A549 treated with Hydrocortisone at 1 μM for 4 hours (cell line): ENCODE results near the gene C14orf93. TPM values are rescaled to one million over a fixed set of nuclear protein-coding genes. Genes with fewer than 3 reads are reported as not detected.

Source experiments
- total RNA-seq: library from RNA; stranded (reverse); fragments of 200-300 nt; extraction: Qiagen RNA extraction; gene quantifications from 5 replicates; pipeline ENCODE4 v1.2.3, GENCODE V29; 2022

The C14orf93 gene, protein sequence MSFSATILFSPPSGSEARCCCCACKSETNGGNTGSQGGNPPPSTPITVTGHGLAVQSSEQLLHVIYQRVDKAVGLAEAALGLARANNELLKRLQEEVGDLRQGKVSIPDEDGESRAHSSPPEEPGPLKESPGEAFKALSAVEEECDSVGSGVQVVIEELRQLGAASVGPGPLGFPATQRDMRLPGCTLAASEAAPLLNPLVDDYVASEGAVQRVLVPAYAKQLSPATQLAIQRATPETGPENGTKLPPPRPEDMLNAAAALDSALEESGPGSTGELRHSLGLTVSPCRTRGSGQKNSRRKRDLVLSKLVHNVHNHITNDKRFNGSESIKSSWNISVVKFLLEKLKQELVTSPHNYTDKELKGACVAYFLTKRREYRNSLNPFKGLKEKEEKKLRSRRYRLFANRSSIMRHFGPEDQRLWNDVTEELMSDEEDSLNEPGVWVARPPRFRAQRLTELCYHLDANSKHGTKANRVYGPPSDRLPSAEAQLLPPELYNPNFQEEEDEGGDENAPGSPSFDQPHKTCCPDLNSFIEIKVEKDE
- 2.4 to 3.7 TPM (median 3.0 TPM) in 5 replicates for total RNA-seq

DNA sequence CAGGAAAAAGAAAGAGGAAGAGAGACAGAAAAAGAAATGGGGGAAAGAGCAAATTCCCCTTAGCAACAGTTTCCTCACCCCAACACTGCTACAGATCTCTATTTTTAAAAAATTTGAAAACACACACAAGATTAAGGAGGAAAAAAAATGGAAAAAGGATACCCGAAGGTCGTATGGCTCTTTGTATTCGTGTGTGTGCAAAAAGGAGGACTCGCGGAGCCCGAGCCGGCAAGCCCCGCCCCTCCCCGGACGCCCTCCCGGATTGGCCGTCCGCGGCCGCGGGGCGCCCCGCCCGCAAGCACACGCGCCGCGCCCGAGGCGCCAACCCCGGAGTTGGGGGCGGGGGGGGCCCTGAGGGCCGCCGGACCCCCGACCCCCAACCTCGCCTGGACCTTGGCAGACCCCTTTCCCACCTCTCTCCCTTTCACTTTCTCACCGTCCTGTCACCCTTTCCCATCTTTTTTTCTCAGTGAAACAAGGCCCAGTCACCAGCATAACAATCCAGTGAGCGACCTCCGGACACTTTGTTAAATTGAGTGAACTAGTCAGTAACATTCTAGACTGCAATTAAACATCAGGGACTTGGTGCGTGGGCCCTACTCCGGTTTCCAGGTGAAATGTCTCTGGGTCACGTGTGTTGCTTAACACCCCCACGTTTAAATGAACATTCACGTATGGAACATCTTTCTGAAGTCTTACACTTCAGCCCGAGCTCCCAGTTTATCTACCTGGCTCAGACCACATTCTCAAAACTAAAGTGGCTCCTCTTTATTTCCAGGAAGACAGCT lies at the start of gene C14orf93:
Gene C14orf93 (minus strand): TSS at position 205 of the 788 bp plus-strand sequence. CDS start 11,120 bp downstream, outside the sequence.

DNA sequence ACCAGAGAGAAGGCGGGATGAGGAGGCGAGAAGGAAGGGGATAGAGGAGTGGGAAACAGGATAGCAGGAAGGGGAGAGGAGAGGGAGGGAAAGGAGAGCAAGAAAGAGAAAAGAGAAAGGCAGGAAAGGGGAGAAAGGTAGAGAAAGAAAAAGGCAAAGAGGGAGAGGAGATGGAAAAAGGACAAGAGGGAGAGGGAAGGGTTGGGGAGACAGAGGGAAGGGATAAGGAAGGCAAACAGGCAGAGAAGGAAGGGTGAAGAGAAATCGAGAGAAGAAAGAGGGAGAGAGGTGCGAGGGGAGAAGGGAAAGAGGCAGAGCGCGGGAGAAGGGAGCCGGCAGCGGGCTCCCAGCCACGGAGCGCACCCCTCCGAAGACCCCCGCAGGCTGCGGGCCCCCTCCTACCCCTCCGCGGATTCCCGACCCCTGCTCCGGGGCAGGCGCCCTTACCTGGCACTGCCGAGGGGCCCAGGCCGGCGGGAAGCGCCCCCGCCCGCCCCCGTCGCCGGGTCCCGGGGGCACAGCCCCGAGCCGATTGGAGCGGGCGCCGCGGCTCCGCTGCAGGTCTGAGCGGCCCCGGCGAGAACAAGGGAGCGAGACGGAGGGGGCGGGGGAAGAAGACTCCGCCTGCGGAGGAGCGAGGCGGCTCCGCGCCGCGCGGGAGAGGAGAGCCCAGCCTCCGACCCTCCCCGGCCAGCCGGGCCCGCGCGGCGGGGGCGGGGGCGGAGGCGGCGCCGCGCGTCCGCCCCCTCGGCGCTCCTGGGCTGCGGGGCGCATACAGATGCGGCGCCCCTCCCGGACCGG lies 47.2 kb upstream of the C14orf93 start, which contains the start of gene CDH24:
Gene CDH24 (minus strand): TSS at position 565 of the 801 bp plus-strand sequence. CDS start 1,787 bp downstream, outside the sequence.

DNA sequence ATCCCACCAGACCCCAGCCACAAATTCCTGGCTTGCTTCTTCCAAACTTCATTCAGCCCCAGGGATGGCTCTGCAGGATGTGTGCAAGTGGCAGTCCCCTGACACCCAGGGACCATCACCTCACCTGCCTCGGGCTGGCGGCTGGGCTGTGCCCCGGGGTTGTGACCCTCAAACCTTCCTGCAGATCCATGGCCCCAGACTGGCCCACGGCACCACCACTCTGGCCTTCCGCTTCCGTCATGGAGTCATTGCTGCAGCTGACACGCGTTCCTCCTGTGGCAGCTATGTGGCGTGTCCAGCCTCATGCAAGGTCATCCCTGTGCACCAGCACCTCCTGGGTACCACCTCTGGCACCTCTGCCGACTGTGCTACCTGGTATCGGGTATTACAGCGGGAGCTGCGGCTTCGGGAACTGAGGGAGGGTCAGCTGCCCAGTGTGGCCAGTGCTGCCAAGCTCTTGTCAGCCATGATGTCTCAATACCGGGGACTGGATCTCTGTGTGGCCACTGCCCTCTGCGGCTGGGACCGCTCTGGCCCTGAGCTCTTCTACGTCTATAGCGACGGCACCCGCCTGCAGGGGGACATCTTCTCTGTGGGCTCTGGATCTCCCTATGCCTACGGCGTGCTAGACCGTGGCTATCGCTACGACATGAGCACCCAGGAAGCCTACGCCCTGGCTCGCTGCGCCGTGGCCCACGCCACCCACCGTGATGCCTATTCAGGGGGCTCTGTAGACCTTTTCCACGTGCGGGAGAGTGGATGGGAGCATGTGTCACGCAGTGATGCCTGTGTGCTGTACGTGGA lies 32.4 kb upstream of the C14orf93 start, which contains the start of gene PSMB11:
Gene PSMB11 (plus strand): TSS at position 51 of the 804 bp plus-strand sequence. CDS start 14 bp downstream, at position 65.

DNA sequence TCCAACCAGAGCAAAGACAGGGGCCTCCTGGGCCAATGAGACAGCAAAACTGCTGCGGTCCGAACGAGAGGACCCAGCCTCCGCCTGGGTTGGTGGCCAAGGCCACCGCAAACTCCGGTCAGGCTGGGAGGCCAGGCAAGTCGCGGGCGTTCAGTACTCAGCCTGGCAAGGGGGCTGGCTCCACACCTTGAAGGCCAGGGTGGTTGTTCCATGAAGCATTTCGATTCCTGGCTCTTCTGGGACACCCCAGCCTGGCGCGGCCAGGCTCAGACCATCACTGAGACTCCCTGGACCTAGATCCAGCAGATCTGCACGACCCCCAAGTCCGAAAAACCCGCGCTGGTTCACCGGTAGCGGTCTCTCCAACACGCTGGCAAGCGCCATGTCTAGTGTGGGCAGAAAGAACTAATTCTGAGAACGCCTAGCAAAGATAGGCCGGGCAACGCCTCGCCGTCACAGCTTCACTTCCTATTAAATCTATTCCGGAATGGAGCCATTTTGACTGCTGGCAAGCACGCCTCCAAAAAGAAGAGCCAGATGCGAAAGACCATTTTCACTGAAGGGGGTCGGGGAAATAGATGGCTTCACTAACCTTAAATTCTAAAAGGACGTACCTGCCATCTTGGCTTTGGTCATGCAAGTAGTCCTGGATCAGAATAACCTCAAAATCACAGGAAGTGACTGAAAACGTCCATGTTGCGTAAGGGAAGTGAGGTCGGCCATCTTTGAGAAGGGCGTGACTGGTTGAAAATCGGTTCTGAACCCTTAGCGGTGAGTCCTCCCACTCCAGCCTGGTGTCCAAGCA lies 24.8 kb upstream of the C14orf93 start, which contains the start of gene PSMB5:
Gene PSMB5 (minus strand): TSS at position 403 of the 805 bp plus-strand sequence. CDS start 19 bp downstream, at position 384.

DNA sequence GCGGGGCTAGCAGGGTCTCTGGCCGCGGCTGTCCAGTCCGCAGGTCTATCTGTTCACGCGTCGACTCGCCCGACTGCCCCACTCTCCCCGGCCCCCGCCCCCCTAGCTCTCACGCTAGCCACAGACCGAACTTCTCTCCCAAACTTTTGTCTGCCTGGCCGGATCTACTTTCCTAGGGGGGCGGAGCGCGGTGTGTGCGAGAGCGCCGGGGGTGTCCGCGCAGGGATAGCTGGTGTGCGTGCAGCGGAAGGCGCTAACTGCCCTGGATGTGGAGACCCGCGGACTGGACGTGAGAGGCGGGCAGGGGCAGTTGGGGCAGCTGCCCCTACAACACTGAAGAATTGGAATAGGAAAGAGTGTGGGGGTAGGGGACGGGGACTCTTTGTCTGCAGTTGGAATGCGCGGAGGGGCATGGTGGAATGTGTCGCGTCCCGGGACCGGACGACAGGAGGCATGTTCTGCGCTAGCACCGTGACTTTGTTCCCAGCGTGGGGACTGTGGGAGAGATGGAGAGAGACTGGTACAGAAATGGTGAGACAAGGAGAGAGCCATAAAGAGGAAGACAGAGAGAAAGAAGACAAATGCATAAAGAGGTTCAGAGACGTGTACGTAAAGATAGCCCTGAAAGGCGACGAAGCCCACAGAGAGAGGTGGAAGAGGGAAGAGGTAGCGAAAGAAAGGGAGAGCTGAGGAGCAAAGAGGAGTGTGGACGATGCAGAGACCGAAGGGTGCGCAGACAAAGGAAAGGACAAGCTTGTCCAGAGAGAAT lies 27.3 kb downstream of the C14orf93 start, which contains the start of gene AJUBA:
Gene AJUBA (minus strand): TSS at position 75 of the 769 bp plus-strand sequence. CDS start 285 bp downstream, outside the sequence.

Other genes starting within 250 kb of the C14orf93 start
- gene OXA1L, start 243.5 kb downstream of the C14orf93 start, total RNA-seq = 146 to 166 TPM (median 159 TPM) in 5 replicates
- gene SLC7A7, start 194.7 kb downstream of the C14orf93 start, total RNA-seq = 20.6 to 31.9 TPM (median 22.2 TPM) in 5 replicates
- 98.8 to 218 TPM (median 198 TPM) in 5 replicates for gene MRPL52, start 180.3 kb downstream of the C14orf93 start, total RNA-seq
- gene MMP14, start 173.6 kb downstream of the C14orf93 start, total RNA-seq = 0.41 to 0.78 TPM (median 0.66 TPM) in 5 replicates
- gene LRP10, start 138.4 kb downstream of the C14orf93 start, total RNA-seq = 70.9 to 81.1 TPM (median 78.0 TPM) in 5 replicates
- 0.30 to 0.46 TPM (median 0.36 TPM) in 5 replicates for gene REM2, start 126.9 kb downstream of the C14orf93 start, total RNA-seq
- gene RBM23, start 91.0 kb downstream of the C14orf93 start, total RNA-seq = 55.9 to 63.4 TPM (median 58.8 TPM) in 5 replicates
- gene PRMT5, start 80.8 kb downstream of the C14orf93 start, total RNA-seq = 91.3 to 119 TPM (median 103 TPM) in 5 replicates
- gene HAUS4, start 53.1 kb downstream of the C14orf93 start, total RNA-seq = 35.5 to 36.9 TPM (median 35.9 TPM) in 5 replicates
- gene AJUBA, start 27.6 kb downstream of the C14orf93 start, total RNA-seq = 31.9 to 40.6 TPM (median 34.4 TPM) in 5 replicates
- gene PSMB5, start 24.8 kb upstream of the C14orf93 start, total RNA-seq = 290 to 318 TPM (median 311 TPM) in 5 replicates
- not detected in 5 replicates for gene PSMB11, start 32.1 kb upstream of the C14orf93 start, total RNA-seq
- 3.2 to 4.5 TPM (median 4.3 TPM) in 5 replicates for gene CDH24, start 47.4 kb upstream of the C14orf93 start, total RNA-seq
- 86.3 to 111 TPM (median 88.9 TPM) in 5 replicates for gene ACIN1, start 85.0 kb upstream of the C14orf93 start, total RNA-seq
- gene C14orf119, start 85.4 kb upstream of the C14orf93 start, total RNA-seq = 71.4 to 102 TPM (median 99.5 TPM) in 5 replicates
- gene CIROP, start 94.8 kb upstream of the C14orf93 start, total RNA-seq = not detected in 5 replicates
- 0.07 to 0.08 TPM in 2 of 5 replicates, not detected in the others for gene CEBPE, start 109.1 kb upstream of the C14orf93 start, total RNA-seq
- gene SLC7A8, start 173.5 kb upstream of the C14orf93 start, total RNA-seq = 1.7 to 3.5 TPM (median 1.8 TPM) in 5 replicates
- gene RNF212B, start 227.8 kb upstream of the C14orf93 start, total RNA-seq = not detected in 5 replicates